DOHH2 (cell line): ENCODE measurements around the gene PC.

ENCODE experiments used
- H3F3A ChIP-seq: fragments of 200-600 bp; sonication (generic), shearing (Covaris generic); 2 replicates; pipeline ENCODE4 v1.6.0; 2016; ENCODE audit warnings: antibody characterized with exemption, mild to moderate bottlenecking; ENCODE audit not compliant: control insufficient read depth, insufficient read depth
- H3K27ac ChIP-seq: fragments of 200-600 bp; sonication (generic); 2 replicates; pipeline ENCODE4 v1.5.1; 2014; ENCODE audit warnings: low read depth, mild to moderate bottlenecking, low read length, moderate library complexity
- H3K27me3 ChIP-seq: fragments of 200-600 bp; sonication (generic); 2 replicates; pipeline ENCODE4 v1.6.1; 2014; ENCODE audit warnings: mild to moderate bottlenecking, low read length, mixed read lengths; ENCODE audit not compliant: control insufficient read depth
- H3K36me3 ChIP-seq: fragments of 200-600 bp; sonication (generic); 2 replicates; pipeline ENCODE4 v1.6.1; 2014; ENCODE audit warnings: mild to moderate bottlenecking, low read length, moderate library complexity, mixed read lengths; ENCODE audit not compliant: control insufficient read depth
- H3K4me1 ChIP-seq: fragments of 200-600 bp; sonication (generic); 2 replicates; pipeline ENCODE4 v1.6.1; 2014; ENCODE audit warnings: mild to moderate bottlenecking, low read length, mixed read lengths; ENCODE audit not compliant: control insufficient read depth
- H3K4me2 ChIP-seq: fragments of 200-600 bp; sonication (generic); 2 replicates; pipeline ENCODE4 v1.6.0; 2014; ENCODE audit warnings: mild to moderate bottlenecking, low read length, moderate library complexity
- H3K4me3 ChIP-seq: fragments of 200-600 bp; sonication (generic); 2 replicates; pipeline ENCODE4 v1.5.1; 2014; ENCODE audit warnings: mild to moderate bottlenecking, low read length, mixed read lengths
- H3K79me2 ChIP-seq: fragments of 200-600 bp; sonication (generic); 2 replicates; pipeline ENCODE4 v1.6.1; 2014; ENCODE audit warnings: mild to moderate bottlenecking, low read length, mixed read lengths; ENCODE audit not compliant: control insufficient read depth
- H3K9me2 ChIP-seq: fragments of 200-600 bp; sonication (generic); replicated peaks from 2 replicates; pipeline ENCODE4 v1.6.1; 2014; ENCODE audit warnings: mild to moderate bottlenecking, low read length, mixed read lengths; ENCODE audit not compliant: control insufficient read depth
- H3K9me3 ChIP-seq: fragments of 200-600 bp; sonication (generic); 2 replicates; pipeline ENCODE4 v1.6.1; 2014; ENCODE audit warnings: antibody characterized with exemption, low read length, mixed read lengths; ENCODE audit not compliant: control insufficient read depth, insufficient read depth
- H4K20me1 ChIP-seq: fragments of 200-600 bp; sonication (generic); 2 replicates; pipeline ENCODE4 v1.6.0; 2014; ENCODE audit warnings: low read depth, mild to moderate bottlenecking, antibody characterized with exemption, low read length, moderate library complexity; ENCODE audit not compliant: control insufficient read depth, insufficient read depth
- CTCF ChIP-seq: fragments of 200-600 bp; sonication (generic); IDR thresholded peaks from one replicate; pipeline ENCODE4 v1.5.1; 2014; ENCODE audit warnings: antibody characterized with exemption, mild to moderate bottlenecking, low read depth, low read length; ENCODE audit not compliant: poor library complexity, severe bottlenecking
- EZH2phosphoT487 ChIP-seq: fragments of 200-600 bp; sonication (generic); IDR thresholded peaks from 2 replicates; pipeline ENCODE4 v1.6.1; 2017; ENCODE audit warnings: borderline replicate concordance, mild to moderate bottlenecking, antibody characterized with exemption, low read length, moderate library complexity, mixed read lengths

PC gene

GRCh38 chr11:66847461-66848232, 110.5 kb downstream of the PC start:
- H3K27ac ChIP-seq, result no peak overlapping the region
- peaks cover 33% of the 10 kb centered on the region for H3K36me3 ChIP-seq
- H3K9me3 ChIP-seq, result no peaks in the 10 kb centered on the region
- no peak for TF ChIP-seq CTCF
- TF ChIP-seq EZH2phosphoT487, result no peak
- no peaks in the 10 kb centered on the region for H3K9me2 ChIP-seq
- H3K4me1 ChIP-seq, result peaks cover 22% of the 10 kb centered on the region
- no peak overlapping the region for H3K4me2 ChIP-seq
- H3K27me3 ChIP-seq, result no peaks in the 10 kb centered on the region
- no peaks in the 10 kb centered on the region for H3F3A ChIP-seq
- no peak overlapping the region for H3K4me3 ChIP-seq
- peaks cover 28% of the 10 kb centered on the region for H3K79me2 ChIP-seq
- no peaks in the 10 kb centered on the region for H4K20me1 ChIP-seq

- no peaks in the 10 kb centered on the region for H3F3A ChIP-seq
- H3K4me2 ChIP-seq, result no peak overlapping the region
- H3K36me3 ChIP-seq, result peaks cover 43% of the 10 kb centered on the region
- H3K9me3 ChIP-seq, result no peaks in the 10 kb centered on the region
- H3K79me2 ChIP-seq, result peaks cover 38% of the 10 kb centered on the region
- H3K4me3 ChIP-seq, result no peak overlapping the region
- H3K27ac ChIP-seq, result no peak overlapping the region
- no peak for TF ChIP-seq CTCF
- no peak for TF ChIP-seq EZH2phosphoT487
- no peaks in the 10 kb centered on the region for H3K27me3 ChIP-seq
- H3K4me1 ChIP-seq, result peaks cover 20% of the 10 kb centered on the region
- H3K9me2 ChIP-seq, result no peaks in the 10 kb centered on the region
- H4K20me1 ChIP-seq, result no peaks in the 10 kb centered on the region; the same call in 1 of the 2 replicates
These were observed 111.5 kb downstream of the PC start for GRCh38 chr11:66846671-66847091.

GRCh38 chr11:66845876-66846212, 112.3 kb downstream of the PC start:
- H3K36me3 ChIP-seq, result peaks cover 49% of the 10 kb centered on the region
- H3K4me1 ChIP-seq, result peaks cover 23% of the 10 kb centered on the region
- no peak overlapping the region for H3K4me2 ChIP-seq

More at GRCh38 chr11:66845876-66846212, 112.3 kb downstream of the PC start:
- H3K9me2 ChIP-seq, result no peaks in the 10 kb centered on the region
- no peak overlapping the region for H3K27ac ChIP-seq
- H3K27me3 ChIP-seq, result no peaks in the 10 kb centered on the region
- H3K4me3 ChIP-seq, result no peak overlapping the region
- no peaks in the 10 kb centered on the region; the same call in 1 of the 2 replicates for H4K20me1 ChIP-seq
- H3K79me2 ChIP-seq, result peaks cover 46% of the 10 kb centered on the region
- no peaks in the 10 kb centered on the region for H3K9me3 ChIP-seq
- TF ChIP-seq EZH2phosphoT487 (no peak), CTCF (no peak)
- H3F3A ChIP-seq, result no peaks in the 10 kb centered on the region
